ENCODE data around the gene MAP3K1. TPM values are rescaled to one million over a fixed set of nuclear protein-coding genes. Genes with fewer than 3 reads are reported as not detected.

The MAP3K1 gene
- total RNA-seq, 1 donor from 2014 or later = 5.7 TPM

- no peak for TF ChIP-seq CTCF (IDR thresholded peaks at IDR 0.05; ENCODE audit: borderline replicate concordance)
- intact Hi-C loops (cut with micrococcal nuclease) = no loop called here
- H3K27ac ChIP-seq (replicated peaks) = peak overlapping the region; percentile 0
Observed at GRCh38 chr5:56849671-56850070, 34.3 kb downstream of the MAP3K1 start.

DNA sequence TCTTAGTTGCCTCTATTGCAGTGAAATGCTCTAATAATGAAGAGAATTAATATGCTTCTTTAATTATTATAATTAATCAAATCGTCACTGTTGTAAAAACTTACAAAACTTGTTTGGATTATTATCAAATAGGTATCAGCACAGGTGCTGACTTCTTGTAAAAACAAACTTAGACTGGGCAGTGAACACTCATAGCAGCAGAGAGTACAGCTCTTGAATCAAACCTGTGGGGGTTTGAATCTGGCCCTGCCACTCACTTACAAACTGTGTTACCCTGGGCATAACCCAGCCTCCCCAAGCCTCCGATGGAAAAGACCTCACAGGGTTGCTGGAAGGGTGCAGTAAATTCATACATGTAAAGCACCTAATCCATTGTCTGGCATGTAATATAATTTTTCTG lies 35.1 kb downstream of the MAP3K1 start:
- Histone ChIP-seq H3K27ac (replicated peaks) (no peak overlapping the region), H3K4me3 (no peak overlapping the region), H3K9me3 (replicated peaks) (no peaks in the 10 kb centered on the region), H3K36me3 (no peaks in the 10 kb centered on the region), H3K27me3 (ENCODE audit: low read depth) (no peaks in the 10 kb centered on the region), H3K4me1 (peaks cover 100% of the 10 kb centered on the region)
- intact Hi-C loops (cut with micrococcal nuclease) = no loop called here
- no peak for TF ChIP-seq CTCF (IDR thresholded peaks at IDR 0.05; ENCODE audit: borderline replicate concordance)
- no peak for DNase-seq

More at GRCh38 chr5:56849671-56850070, 34.3 kb downstream of the MAP3K1 start:
- no peak for DNase-seq
- no peaks in the 10 kb centered on the region for H3K27me3 ChIP-seq (ENCODE audit: low read depth)
- no peaks in the 10 kb centered on the region for H3K9me3 ChIP-seq (replicated peaks)
- H3K36me3 ChIP-seq = no peaks in the 10 kb centered on the region
- H3K4me3 ChIP-seq = no peak overlapping the region
- peaks cover 100% of the 10 kb centered on the region for H3K4me1 ChIP-seq

DNA sequence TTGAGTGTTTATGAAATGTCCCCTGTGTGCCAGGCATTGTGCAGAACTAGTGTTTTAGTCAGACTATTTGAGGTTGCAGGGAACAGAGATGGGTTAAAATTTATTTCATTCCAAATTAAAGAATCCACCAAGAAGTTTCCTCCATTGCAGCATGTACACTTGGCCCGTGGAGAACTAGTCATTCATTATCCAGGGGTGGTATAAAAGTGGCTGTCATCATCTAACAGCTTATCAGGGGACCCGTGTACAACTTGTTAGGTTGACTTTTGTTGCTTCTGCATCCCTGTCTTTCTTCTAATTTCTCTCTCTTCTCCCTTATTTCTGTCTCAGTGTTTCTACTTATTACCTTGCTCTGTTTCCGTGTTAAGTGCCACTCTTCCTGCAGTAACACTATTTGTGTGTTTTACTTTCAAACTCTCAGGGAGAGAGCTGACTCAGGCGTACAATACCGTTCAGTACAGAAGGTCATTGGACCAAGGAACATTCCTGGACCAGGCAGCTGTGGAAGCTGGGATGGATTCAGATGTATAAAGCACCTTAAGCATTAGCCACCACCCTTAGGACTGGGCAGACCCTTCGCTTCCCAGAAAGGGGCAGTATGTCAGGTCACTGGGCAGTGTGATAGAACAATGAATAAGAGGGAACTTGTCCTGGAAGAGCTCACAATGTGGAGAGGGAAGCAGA lies 36.1 kb downstream of the MAP3K1 start:
- H3K27me3 ChIP-seq (ENCODE audit: low read depth) = no peaks in the 10 kb centered on the region
- no peaks in the 10 kb centered on the region for H3K36me3 ChIP-seq
- DNase-seq = no peak
- peaks cover 100% of the 10 kb centered on the region for H3K4me1 ChIP-seq
- H3K9me3 ChIP-seq (replicated peaks) = no peaks in the 10 kb centered on the region
- intact Hi-C loops (cut with micrococcal nuclease) = no loop called here
- H3K27ac ChIP-seq (replicated peaks) = peak overlapping the region; percentile 29
- no peak for TF ChIP-seq CTCF (IDR thresholded peaks at IDR 0.05; ENCODE audit: borderline replicate concordance)
- H3K4me3 ChIP-seq = no peak overlapping the region

GRCh38 chr5:56852228-56853000 lies 37.1 kb downstream of the MAP3K1 start:
- TF ChIP-seq CTCF (IDR thresholded peaks at IDR 0.05; ENCODE audit: borderline replicate concordance) = no peak
- H3K27ac ChIP-seq (replicated peaks) = peak overlapping the region; percentile 29
- H3K27me3 ChIP-seq (ENCODE audit: low read depth) = no peaks in the 10 kb centered on the region
- no peak overlapping the region for H3K4me3 ChIP-seq
- DNase-seq = no peak
- H3K36me3 ChIP-seq = no peaks in the 10 kb centered on the region
- intact Hi-C loops (cut with micrococcal nuclease) = no loop called here
- H3K9me3 ChIP-seq (replicated peaks) = no peaks in the 10 kb centered on the region
- H3K4me1 ChIP-seq = peaks cover 100% of the 10 kb centered on the region

- Histone ChIP-seq H3K36me3 (peaks cover 4% of the 10 kb centered on the region), H3K27ac (replicated peaks) (no peak overlapping the region), H3K9me3 (replicated peaks) (no peaks in the 10 kb centered on the region), H3K4me1 (peaks cover 88% of the 10 kb centered on the region), H3K27me3 (ENCODE audit: low read depth) (no peaks in the 10 kb centered on the region), H3K4me3 (no peak overlapping the region)
- no peak for DNase-seq
- TF ChIP-seq CTCF (IDR thresholded peaks at IDR 0.05; ENCODE audit: borderline replicate concordance) = no peak
- intact Hi-C loops (cut with micrococcal nuclease) = no loop called here
Observed at GRCh38 chr5:56853698-56854097, 38.3 kb downstream of the MAP3K1 start.
